Measurements from ENCODE around the gene SPATS2L.

Gene SPATS2L

GRCh38 chr2:200270732-200271131, 35.8 kb upstream of the SPATS2L start:
- no peak overlapping the region for H3K9ac ChIP-seq (ENCODE audit: low read length in 2 of 2)
- H3K27ac ChIP-seq (ENCODE audit: low read length): no peak overlapping the region
- H3K27me3 ChIP-seq (ENCODE audit: control insufficient read depth in 1 of 2, insufficient read depth in 2 of 2, low read length in 2 of 2): no peaks in the 10 kb centered on the region
- H3K4me1 ChIP-seq (ENCODE audit: control insufficient read depth, insufficient read depth, low read length): no peaks in the 10 kb centered on the region
- H3K4me3 ChIP-seq (ENCODE audit: low read length in 2 of 2): no peak overlapping the region
- H3K9me3 ChIP-seq (ENCODE audit: control insufficient read depth in 2 of 2, low read length in 2 of 2): no peaks in the 10 kb centered on the region
- no peaks in the 10 kb centered on the region for H3K36me3 ChIP-seq (ENCODE audit: control insufficient read depth in 2 of 2, insufficient read depth in 2 of 2, low read length in 2 of 2)

GRCh38 chr2:200272320-200272719, 34.2 kb upstream of the SPATS2L start:
- H3K36me3 ChIP-seq (ENCODE audit: control insufficient read depth in 2 of 2, insufficient read depth in 2 of 2, low read length in 2 of 2): no peaks in the 10 kb centered on the region
- H3K27me3 ChIP-seq (ENCODE audit: control insufficient read depth in 1 of 2, insufficient read depth in 2 of 2, low read length in 2 of 2): no peaks in the 10 kb centered on the region
- no peak overlapping the region for H3K27ac ChIP-seq (ENCODE audit: low read length)
- H3K9ac ChIP-seq (ENCODE audit: low read length in 2 of 2): no peak overlapping the region
- H3K4me3 ChIP-seq (ENCODE audit: low read length in 2 of 2): no peak overlapping the region
- H3K4me1 ChIP-seq (ENCODE audit: control insufficient read depth, insufficient read depth, low read length): no peaks in the 10 kb centered on the region
- H3K9me3 ChIP-seq (ENCODE audit: control insufficient read depth in 2 of 2, low read length in 2 of 2): no peaks in the 10 kb centered on the region

GRCh38 chr2:200274116-200275075, 32.1 kb upstream of the SPATS2L start:
- no peak overlapping the region for H3K27ac ChIP-seq (ENCODE audit: low read length)
- no peak overlapping the region for H3K4me3 ChIP-seq (ENCODE audit: low read length in 2 of 2)
- H3K36me3 ChIP-seq (ENCODE audit: control insufficient read depth in 2 of 2, insufficient read depth in 2 of 2, low read length in 2 of 2): no peaks in the 10 kb centered on the region
- H3K4me1 ChIP-seq (ENCODE audit: control insufficient read depth, insufficient read depth, low read length): no peaks in the 10 kb centered on the region
- no peaks in the 10 kb centered on the region for H3K27me3 ChIP-seq (ENCODE audit: control insufficient read depth in 1 of 2, insufficient read depth in 2 of 2, low read length in 2 of 2)
- H3K9me3 ChIP-seq (ENCODE audit: control insufficient read depth in 2 of 2, low read length in 2 of 2): no peaks in the 10 kb centered on the region
- H3K9ac ChIP-seq (ENCODE audit: low read length in 2 of 2): no peak overlapping the region

- no peak overlapping the region for H3K9ac ChIP-seq (ENCODE audit: low read length in 2 of 2)
- H3K9me3 ChIP-seq (ENCODE audit: control insufficient read depth in 2 of 2, low read length in 2 of 2): no peaks in the 10 kb centered on the region
- no peaks in the 10 kb centered on the region for H3K27me3 ChIP-seq (ENCODE audit: control insufficient read depth in 1 of 2, insufficient read depth in 2 of 2, low read length in 2 of 2)
Measured at GRCh38 chr2:200275295-200276013, 31.0 kb upstream of the SPATS2L start.

GRCh38 chr2:200276472-200276871, 30.0 kb upstream of the SPATS2L start:
- Histone ChIP-seq H3K36me3 (ENCODE audit: control insufficient read depth in 2 of 2, insufficient read depth in 2 of 2, low read length in 2 of 2) (no peaks in the 10 kb centered on the region), H3K9ac (ENCODE audit: low read length in 2 of 2) (no peak overlapping the region), H3K4me3 (ENCODE audit: low read length in 2 of 2) (no peak overlapping the region), H3K4me1 (ENCODE audit: control insufficient read depth, insufficient read depth, low read length) (no peaks in the 10 kb centered on the region), H3K27ac (ENCODE audit: low read length) (no peak overlapping the region), H3K9me3 (ENCODE audit: control insufficient read depth in 2 of 2, low read length in 2 of 2) (no peaks in the 10 kb centered on the region), H3K27me3 (ENCODE audit: control insufficient read depth in 1 of 2, insufficient read depth in 2 of 2, low read length in 2 of 2) (no peaks in the 10 kb centered on the region)

More at GRCh38 chr2:200275295-200276013, 31.0 kb upstream of the SPATS2L start:
- H3K36me3 ChIP-seq (ENCODE audit: control insufficient read depth in 2 of 2, insufficient read depth in 2 of 2, low read length in 2 of 2): no peaks in the 10 kb centered on the region
- H3K4me1 ChIP-seq (ENCODE audit: control insufficient read depth, insufficient read depth, low read length): no peaks in the 10 kb centered on the region
- no peak overlapping the region for H3K27ac ChIP-seq (ENCODE audit: low read length)
- no peak overlapping the region for H3K4me3 ChIP-seq (ENCODE audit: low read length in 2 of 2)

- Histone ChIP-seq H3K9ac (ENCODE audit: low read length in 2 of 2) (no peak overlapping the region), H3K27me3 (ENCODE audit: control insufficient read depth in 1 of 2, insufficient read depth in 2 of 2, low read length in 2 of 2) (no peaks in the 10 kb centered on the region), H3K9me3 (ENCODE audit: control insufficient read depth in 2 of 2, low read length in 2 of 2) (no peaks in the 10 kb centered on the region), H3K36me3 (ENCODE audit: control insufficient read depth in 2 of 2, insufficient read depth in 2 of 2, low read length in 2 of 2) (no peaks in the 10 kb centered on the region), H3K27ac (ENCODE audit: low read length) (no peak overlapping the region), H3K4me1 (ENCODE audit: control insufficient read depth, insufficient read depth, low read length) (no peaks in the 10 kb centered on the region), H3K4me3 (ENCODE audit: low read length in 2 of 2) (no peak overlapping the region)
Measured at GRCh38 chr2:200278694-200279316, 27.7 kb upstream of the SPATS2L start.

GRCh38 chr2:200279857-200280256, 26.6 kb upstream of the SPATS2L start:
- Histone ChIP-seq H3K27me3 (ENCODE audit: control insufficient read depth in 1 of 2, insufficient read depth in 2 of 2, low read length in 2 of 2) (no peaks in the 10 kb centered on the region), H3K36me3 (ENCODE audit: control insufficient read depth in 2 of 2, insufficient read depth in 2 of 2, low read length in 2 of 2) (no peaks in the 10 kb centered on the region), H3K9me3 (ENCODE audit: control insufficient read depth in 2 of 2, low read length in 2 of 2) (no peaks in the 10 kb centered on the region), H3K4me1 (ENCODE audit: control insufficient read depth, insufficient read depth, low read length) (no peaks in the 10 kb centered on the region), H3K9ac (ENCODE audit: low read length in 2 of 2) (no peak overlapping the region), H3K4me3 (ENCODE audit: low read length in 2 of 2) (no peak overlapping the region), H3K27ac (ENCODE audit: low read length) (no peak overlapping the region)

GRCh38 chr2:200286578-200286977, 19.9 kb upstream of the SPATS2L start:
- H3K4me3 ChIP-seq (ENCODE audit: low read length in 2 of 2): no peak overlapping the region
- H3K36me3 ChIP-seq (ENCODE audit: control insufficient read depth in 2 of 2, insufficient read depth in 2 of 2, low read length in 2 of 2): no peaks in the 10 kb centered on the region
- no peaks in the 10 kb centered on the region for H3K27me3 ChIP-seq (ENCODE audit: control insufficient read depth in 1 of 2, insufficient read depth in 2 of 2, low read length in 2 of 2)
- no peak overlapping the region for H3K27ac ChIP-seq (ENCODE audit: low read length)
- no peaks in the 10 kb centered on the region for H3K9me3 ChIP-seq (ENCODE audit: control insufficient read depth in 2 of 2, low read length in 2 of 2)
- no peak overlapping the region for H3K9ac ChIP-seq (ENCODE audit: low read length in 2 of 2)
- H3K4me1 ChIP-seq (ENCODE audit: control insufficient read depth, insufficient read depth, low read length): no peaks in the 10 kb centered on the region

- H3K4me1 ChIP-seq (ENCODE audit: control insufficient read depth, insufficient read depth, low read length): no peaks in the 10 kb centered on the region
- no peak overlapping the region for H3K4me3 ChIP-seq (ENCODE audit: low read length in 2 of 2)
- H3K27ac ChIP-seq (ENCODE audit: low read length): no peak overlapping the region
- no peaks in the 10 kb centered on the region for H3K36me3 ChIP-seq (ENCODE audit: control insufficient read depth in 2 of 2, insufficient read depth in 2 of 2, low read length in 2 of 2)
- H3K9me3 ChIP-seq (ENCODE audit: control insufficient read depth in 2 of 2, low read length in 2 of 2): no peaks in the 10 kb centered on the region
- H3K27me3 ChIP-seq (ENCODE audit: control insufficient read depth in 1 of 2, insufficient read depth in 2 of 2, low read length in 2 of 2): no peaks in the 10 kb centered on the region
- H3K9ac ChIP-seq (ENCODE audit: low read length in 2 of 2): no peak overlapping the region
Measured at GRCh38 chr2:200288670-200289429, 17.6 kb upstream of the SPATS2L start.

- no peaks in the 10 kb centered on the region for H3K27me3 ChIP-seq (ENCODE audit: control insufficient read depth in 1 of 2, insufficient read depth in 2 of 2, low read length in 2 of 2)
- no peak overlapping the region for H3K27ac ChIP-seq (ENCODE audit: low read length)
- no peak overlapping the region for H3K4me3 ChIP-seq (ENCODE audit: low read length in 2 of 2)
- no peak overlapping the region for H3K9ac ChIP-seq (ENCODE audit: low read length in 2 of 2)
- no peaks in the 10 kb centered on the region for H3K4me1 ChIP-seq (ENCODE audit: control insufficient read depth, insufficient read depth, low read length)
- H3K36me3 ChIP-seq (ENCODE audit: control insufficient read depth in 2 of 2, insufficient read depth in 2 of 2, low read length in 2 of 2): no peaks in the 10 kb centered on the region
- H3K9me3 ChIP-seq (ENCODE audit: control insufficient read depth in 2 of 2, low read length in 2 of 2): no peaks in the 10 kb centered on the region
Measured at GRCh38 chr2:200296118-200296517, 10.4 kb upstream of the SPATS2L start.

Measured in stomach smooth muscle (tissue), 2 donors.